GF-D8 (cell line): Measurements from ENCODE around the gene PPP1R3C.

Experiments
- DNase-seq: peaks from one replicate; lab custom pipeline; 2025; lab: John Stamatoyannopoulos, UW

PPP1R3C gene

GRCh38 chr10:91632671-91633550 is at the start of gene PPP1R3C:
Gene PPP1R3C (minus strand): TSS chr10:91633071. CDS start chr10:91632969, 102 bp downstream.
- DNase-seq: no peak

- no peak for DNase-seq
Measured at GRCh38 chr10:91681361-91682276, 48.7 kb upstream of the PPP1R3C start.

GRCh38 chr10:91680487-91680886 is 47.6 kb upstream of the PPP1R3C start:
- no peak for DNase-seq

GRCh38 chr10:91679296-91679695 is 46.4 kb upstream of the PPP1R3C start:
- DNase-seq: no peak

- DNase-seq: no peak
Measured at GRCh38 chr10:91677911-91678310, 45.0 kb upstream of the PPP1R3C start.

GRCh38 chr10:91672021-91672608 is 39.2 kb upstream of the PPP1R3C start:
- no peak for DNase-seq

- no peak for DNase-seq
Measured at GRCh38 chr10:91668913-91669312, 36.0 kb upstream of the PPP1R3C start.

- no peak for DNase-seq
Measured at GRCh38 chr10:91665842-91666241, 33.0 kb upstream of the PPP1R3C start.

- DNase-seq: no peak
Measured at GRCh38 chr10:91664426-91664825, 31.6 kb upstream of the PPP1R3C start.

GRCh38 chr10:91662993-91663392 is 30.1 kb upstream of the PPP1R3C start:
- DNase-seq: no peak

GRCh38 chr10:91653219-91653870 is 20.5 kb upstream of the PPP1R3C start:
- no peak for DNase-seq

- DNase-seq: no peak
Measured at GRCh38 chr10:91652364-91652763, 19.5 kb upstream of the PPP1R3C start.

GRCh38 chr10:91643700-91644099 is 10.8 kb upstream of the PPP1R3C start:
- no peak for DNase-seq

- no peak for DNase-seq
Measured at GRCh38 chr10:91642831-91643692, 10.2 kb upstream of the PPP1R3C start.

- no peak for DNase-seq
Measured at GRCh38 chr10:91636892-91637291, 4.0 kb upstream of the PPP1R3C start.

- DNase-seq: no peak
Measured at GRCh38 chr10:91635401-91636400, 2.8 kb upstream of the PPP1R3C start.

GRCh38 chr10:91634898-91635297 is 2.0 kb upstream of the PPP1R3C start:
- no peak for DNase-seq

- no peak for DNase-seq
Measured at GRCh38 chr10:91634246-91634645, 1.4 kb upstream of the PPP1R3C start.

- no peak for DNase-seq
Measured at GRCh38 chr10:91630625-91631024, 2.2 kb downstream of the PPP1R3C start.
